Left renal cortex interstitium (tissue), 4 donors: ENCODE results near the gene MTMR8. TPM values are rescaled to one million over a fixed set of nuclear protein-coding genes. Genes with fewer than 3 reads are reported as not detected.

Experiments
- DNase-seq, 4 donors: peaks; one replicate each; pipeline ENCODE4 v3.0.0-alpha.2; 2013; ENCODE audit warnings: low read depth in 4 of 4, low spot score in 2 of 4, missing footprints in 1 of 4
- polyA plus RNA-seq, 4 donors: library from polyadenylated mRNA; unstranded; fragments of 120-200 nt; gene quantifications; one replicate each; pipeline ENCODE4 v1.2.1, GENCODE V29; 2013; ENCODE audit not compliant: insufficient read length in 4 of 4

Gene MTMR8
- polyA plus RNA-seq, 4 donors, result 1.4 to 2.0 (median 1.8) TPM

- no peak for DNase-seq
Observed at GRCh38 chrX:64321507-64321906, 73.7 kb downstream of the MTMR8 start.

- no peak for DNase-seq
Observed at GRCh38 chrX:64313624-64314023, 81.6 kb downstream of the MTMR8 start.

GRCh38 chrX:64306712-64307111, 88.5 kb downstream of the MTMR8 start:
- DNase-seq, result no peak

- DNase-seq, result no peak
Observed at GRCh38 chrX:64291123-64291522, 104.1 kb downstream of the MTMR8 start.

GRCh38 chrX:64265265-64265664, 130.0 kb downstream of the MTMR8 start:
- DNase-seq, result no peak

- DNase-seq, result no peak
Observed at GRCh38 chrX:64230123-64230970, 164.9 kb downstream of the MTMR8 start, which contains the start of gene ASB12. ASB12 (minus strand) TSS chrX:64230607; CDS start chrX:64225650, 4,957 bp downstream.

GRCh38 chrX:64229154-64229553, 166.1 kb downstream of the MTMR8 start:
- no peak for DNase-seq

Other genes with a start within 250 kb of the MTMR8 start
- 1 to 10 TPM; 7.3 to 9.6 (median 7.7) TPM for gene AMER1, start 189.7 kb downstream of the MTMR8 start, polyA plus RNA-seq
- under 1 TPM; 0.32 to 0.96 (median 0.63) TPM for gene ASB12, start 164.8 kb downstream of the MTMR8 start, polyA plus RNA-seq